Uterus (tissue), 4 donors: ENCODE data around the gene PTPRG. TPM values are rescaled to one million over a fixed set of nuclear protein-coding genes. Genes with fewer than 3 reads are reported as not detected.

Source experiments
- DNase-seq, 2 donors: peaks; one replicate each; pipeline ENCODE4 v3.0.0-alpha.2; 2019 to 2020
- H3K27ac ChIP-seq, 2 donors: fragments of 200-600 bp; sonication (generic); 1 replicate in 1 of 2; 2 replicates in 1 of 2; pipeline ENCODE4 v1.5.1; 2016 to 2018
- H3K27me3 ChIP-seq, 2 donors: fragments of 200-600 bp; sonication (generic); one replicate each; pipeline ENCODE4 v1.5.1; 2018 to 2019; ENCODE audit warnings: control low read depth in 1 of 2
- H3K36me3 ChIP-seq, 2 donors: fragments of 200-600 bp; sonication (generic); one replicate each; pipeline ENCODE4 v1.5.1; 2019; ENCODE audit warnings: control low read depth in 1 of 2
- H3K4me1 ChIP-seq, 2 donors: fragments of 200-600 bp; sonication (generic); one replicate each; pipeline ENCODE4 v1.5.1; 2018 to 2019; ENCODE audit warnings: control low read depth in 1 of 2
- H3K4me3 ChIP-seq, 2 donors: fragments of 200-600 bp; sonication (generic); 1 replicate in 1 of 2; 2 replicates in 1 of 2; pipeline ENCODE4 v1.5.1; 2018 to 2019; ENCODE audit warnings: mild to moderate bottlenecking in 1 of 2
- H3K9me3 ChIP-seq, 2 donors: fragments of 200-600 bp; sonication (generic); one replicate each; pipeline ENCODE4 v1.5.1; 2019; ENCODE audit warnings: control low read depth in 1 of 2
- POLR2A ChIP-seq, 2 donors: fragments of 450-650 bp; IDR thresholded peaks; one replicate each; pipeline ENCODE4 v1.6.1; 2016; ENCODE audit warnings: antibody characterized with exemption in 2 of 2, mild to moderate bottlenecking in 1 of 2, moderate library complexity in 1 of 2
- intact Hi-C: fragments of 100-400 bp; cut with DNase I; formaldehyde crosslinking; loops from one replicate; pipeline ENCODE4 v1.15.1; 2023; ENCODE audit warnings: low total_unique reads
- total RNA-seq, 4 donors: library from RNA; depleted of rRNA in 3 of 4; stranded (reverse); fragments of >200 nt in 3 of 4; gene quantifications; one replicate each; pipeline versions ENCODE4 v1.1.0 to v1.2.4, GENCODE V29; 2014 to 2023
- TF ChIP-seq, protein P1 (sequence below), 4 experiments: fragments of 200-600 bp in 2 of 4; fragments of 450-650 bp in 2 of 4; sonication (generic) in 2 of 4; IDR thresholded peaks; one replicate each; pipeline ENCODE4 v1.5.1; 2016 to 2019; ENCODE audit warnings: antibody characterized with exemption in 4 of 4, mild to moderate bottlenecking in 2 of 4, moderate library complexity in 1 of 4
- donor health status: DM: yes; HTN: yes; CAD: no.

PTPRG gene
- total RNA-seq, 4 donors from 2014 or later = 43.5 to 136 (median 62.6) TPM

- no peak overlapping the region for H3K4me3 ChIP-seq
- intact Hi-C loops = no loop called here
- no peak overlapping the region for H3K27ac ChIP-seq
- no peaks in the 10 kb centered on the region for H3K27me3 ChIP-seq
- TF ChIP-seq, protein P1, sequence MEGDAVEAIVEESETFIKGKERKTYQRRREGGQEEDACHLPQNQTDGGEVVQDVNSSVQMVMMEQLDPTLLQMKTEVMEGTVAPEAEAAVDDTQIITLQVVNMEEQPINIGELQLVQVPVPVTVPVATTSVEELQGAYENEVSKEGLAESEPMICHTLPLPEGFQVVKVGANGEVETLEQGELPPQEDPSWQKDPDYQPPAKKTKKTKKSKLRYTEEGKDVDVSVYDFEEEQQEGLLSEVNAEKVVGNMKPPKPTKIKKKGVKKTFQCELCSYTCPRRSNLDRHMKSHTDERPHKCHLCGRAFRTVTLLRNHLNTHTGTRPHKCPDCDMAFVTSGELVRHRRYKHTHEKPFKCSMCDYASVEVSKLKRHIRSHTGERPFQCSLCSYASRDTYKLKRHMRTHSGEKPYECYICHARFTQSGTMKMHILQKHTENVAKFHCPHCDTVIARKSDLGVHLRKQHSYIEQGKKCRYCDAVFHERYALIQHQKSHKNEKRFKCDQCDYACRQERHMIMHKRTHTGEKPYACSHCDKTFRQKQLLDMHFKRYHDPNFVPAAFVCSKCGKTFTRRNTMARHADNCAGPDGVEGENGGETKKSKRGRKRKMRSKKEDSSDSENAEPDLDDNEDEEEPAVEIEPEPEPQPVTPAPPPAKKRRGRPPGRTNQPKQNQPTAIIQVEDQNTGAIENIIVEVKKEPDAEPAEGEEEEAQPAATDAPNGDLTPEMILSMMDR (IDR thresholded peaks at IDR 0.05) = no peak
- no peak for TF ChIP-seq POLR2A (IDR thresholded peaks at IDR 0.05)
- no peaks in the 10 kb centered on the region for H3K36me3 ChIP-seq
- H3K9me3 ChIP-seq = no peaks in the 10 kb centered on the region
- H3K4me1 ChIP-seq = no peaks in the 10 kb centered on the region
- no peak for DNase-seq
Measured at GRCh38 chr3:61869371-61869770, 308.0 kb downstream of the PTPRG start.

GRCh38 chr3:61871644-61872043 is 310.3 kb downstream of the PTPRG start:
- no peaks in the 10 kb centered on the region for H3K36me3 ChIP-seq
- DNase-seq = no peak
- no peaks in the 10 kb centered on the region for H3K9me3 ChIP-seq
- TF ChIP-seq POLR2A (IDR thresholded peaks at IDR 0.05) = no peak
- TF ChIP-seq, protein P1 (IDR thresholded peaks at IDR 0.05) = no peak
- intact Hi-C loops = no loop called here
- H3K4me3 ChIP-seq = no peak overlapping the region
- no peak overlapping the region for H3K27ac ChIP-seq
- H3K27me3 ChIP-seq = no peaks in the 10 kb centered on the region
- H3K4me1 ChIP-seq = no peaks in the 10 kb centered on the region

DNA sequence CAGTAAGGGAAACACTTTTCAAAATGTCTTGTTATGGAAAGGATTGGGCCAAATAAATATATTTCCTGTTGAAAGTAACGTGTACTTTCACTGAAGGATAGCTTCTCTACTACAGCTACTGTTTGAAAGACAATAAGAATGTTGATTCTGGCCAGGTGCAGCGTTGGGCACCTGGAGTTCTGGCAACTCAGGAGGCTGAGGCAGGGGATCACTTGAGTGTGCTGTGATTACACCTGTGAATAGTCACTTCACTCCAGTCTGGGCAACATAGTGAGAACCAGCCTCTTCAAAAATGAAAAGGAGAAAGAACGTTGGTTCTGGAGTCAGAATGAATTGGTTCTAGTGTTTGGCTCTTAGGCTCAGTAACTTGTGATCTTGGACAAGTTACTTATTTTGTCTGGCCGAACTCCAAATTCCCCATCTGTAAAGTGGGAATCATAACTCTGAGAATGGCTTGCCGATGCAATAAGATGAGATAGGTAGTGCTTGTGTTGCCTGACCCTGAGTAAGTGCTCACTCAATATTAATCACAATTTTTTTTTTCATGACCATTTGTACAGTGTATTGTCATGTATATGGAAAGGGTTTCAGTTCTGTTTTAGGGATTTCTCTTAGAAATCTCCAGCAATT is 310.8 kb downstream of the PTPRG start:
- no peak overlapping the region for H3K27ac ChIP-seq
- no peaks in the 10 kb centered on the region for H3K4me1 ChIP-seq
- no peak for DNase-seq
- no peaks in the 10 kb centered on the region for H3K36me3 ChIP-seq
- no peaks in the 10 kb centered on the region for H3K27me3 ChIP-seq
- TF ChIP-seq, protein P1 (IDR thresholded peaks at IDR 0.05) = no peak
- no peak for TF ChIP-seq POLR2A (IDR thresholded peaks at IDR 0.05)
- no peaks in the 10 kb centered on the region for H3K9me3 ChIP-seq
- H3K4me3 ChIP-seq = no peak overlapping the region
- intact Hi-C loops = no loop called here

DNA sequence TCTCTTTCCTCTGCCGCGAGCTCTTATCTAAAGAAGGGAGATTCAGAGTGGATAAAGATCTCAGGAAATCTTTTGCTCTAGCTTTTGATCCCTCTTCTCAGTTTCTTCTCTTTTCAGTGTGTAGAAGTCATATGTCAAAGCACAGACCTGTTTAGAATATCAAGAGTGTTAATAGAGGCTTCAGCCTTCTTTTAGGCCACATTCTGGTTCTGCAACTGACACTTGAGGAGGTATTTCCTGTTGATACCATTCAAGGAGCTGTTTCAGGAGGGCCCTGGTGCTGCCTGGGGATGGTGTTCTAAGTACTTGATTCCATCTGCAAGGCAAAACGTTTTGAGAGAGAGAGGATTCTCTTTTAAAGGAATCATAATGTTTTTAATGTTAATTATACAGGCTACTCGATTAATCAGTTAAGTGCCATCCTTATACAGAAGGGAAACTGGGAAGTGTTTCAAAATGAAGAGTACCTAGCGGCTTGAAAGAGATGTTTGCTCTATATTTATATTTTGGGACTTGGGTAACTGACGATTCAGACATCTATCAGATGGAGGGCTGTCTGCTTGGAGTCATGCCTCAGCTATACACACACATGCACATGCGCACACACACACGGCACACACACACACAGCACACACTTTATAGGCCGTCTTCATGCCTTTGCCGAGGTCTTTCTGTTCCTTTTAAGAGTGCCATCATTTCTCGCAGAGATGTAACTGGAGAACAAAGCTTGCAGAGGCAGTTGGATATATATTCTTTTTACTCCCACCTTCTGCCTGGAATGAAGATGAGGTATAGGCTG is 313.9 kb downstream of the PTPRG start:
- Histone ChIP-seq H3K36me3 (no peaks in the 10 kb centered on the region), H3K9me3 (no peaks in the 10 kb centered on the region)

More for the DNA sequence above, 313.9 kb downstream of the PTPRG start:
- Histone ChIP-seq H3K27me3 (no peaks in the 10 kb centered on the region), H3K27ac (no peak overlapping the region), H3K4me1 (no peaks in the 10 kb centered on the region), H3K4me3 (no peak overlapping the region)
- TF ChIP-seq POLR2A (IDR thresholded peaks at IDR 0.05) = no peak
- TF ChIP-seq, protein P1 (IDR thresholded peaks at IDR 0.05) = no peak
- DNase-seq = no peak
- intact Hi-C loops = no loop called here
